ENCODE results near the gene RPP14.

RPP14 gene

DNA sequence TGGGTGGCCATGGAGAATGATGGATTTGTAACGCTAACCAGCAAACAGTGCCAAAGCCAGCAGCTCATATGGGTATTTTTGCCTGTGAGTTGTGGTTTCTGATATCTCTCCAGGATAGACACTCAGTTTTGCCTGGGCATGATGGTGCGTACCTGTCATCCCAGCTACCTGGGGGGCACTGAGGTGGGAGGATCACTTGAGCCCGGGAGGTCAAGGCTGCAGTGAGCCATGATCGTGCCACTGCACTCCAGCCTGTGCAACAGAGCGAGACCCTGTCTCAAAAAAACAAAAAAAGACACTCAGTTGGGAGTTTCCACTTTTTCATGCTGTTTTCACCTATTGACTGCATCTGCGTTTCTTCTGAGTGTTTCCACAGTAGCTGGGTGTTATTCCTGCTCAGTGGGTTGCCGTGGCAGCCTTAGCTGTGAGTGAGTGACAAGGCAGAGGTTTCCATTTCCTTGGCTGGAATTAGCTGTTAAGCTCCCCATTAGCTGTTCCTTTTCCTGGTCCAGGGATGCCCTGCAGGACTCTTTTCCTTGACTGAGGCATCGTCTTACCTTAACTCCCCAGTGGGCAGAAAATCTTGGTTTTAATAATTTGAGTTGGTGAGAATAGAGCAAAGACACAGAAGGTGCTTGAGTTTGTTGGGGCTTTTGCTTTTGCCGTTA lies 14.2 kb upstream of the RPP14 start:
- H3K4me3 ChIP-seq (ENCODE audit: low read length) = no peak overlapping the region

DNA sequence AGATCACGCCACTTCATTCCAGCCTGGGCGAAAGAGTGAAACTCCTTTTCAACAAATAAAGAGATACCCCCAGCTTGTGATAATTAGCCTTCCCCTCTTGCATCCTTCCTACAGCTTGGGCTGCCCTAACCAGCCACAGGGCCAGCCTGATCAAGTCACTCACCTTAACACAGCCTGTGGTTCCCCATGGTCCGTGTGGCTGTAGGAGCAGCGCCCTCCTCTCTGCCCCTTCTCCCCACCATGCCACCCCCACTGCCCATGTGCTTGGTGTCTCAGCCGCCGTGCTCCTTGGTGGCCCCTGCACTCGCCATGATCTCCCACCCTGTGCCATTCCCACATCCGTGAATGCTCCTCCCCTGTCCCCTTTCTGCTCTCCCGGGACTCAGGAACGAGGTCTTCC lies 13.2 kb upstream of the RPP14 start:
- H3K4me3 ChIP-seq (ENCODE audit: low read length) = no peak overlapping the region
- TF ChIP-seq, protein P1, sequence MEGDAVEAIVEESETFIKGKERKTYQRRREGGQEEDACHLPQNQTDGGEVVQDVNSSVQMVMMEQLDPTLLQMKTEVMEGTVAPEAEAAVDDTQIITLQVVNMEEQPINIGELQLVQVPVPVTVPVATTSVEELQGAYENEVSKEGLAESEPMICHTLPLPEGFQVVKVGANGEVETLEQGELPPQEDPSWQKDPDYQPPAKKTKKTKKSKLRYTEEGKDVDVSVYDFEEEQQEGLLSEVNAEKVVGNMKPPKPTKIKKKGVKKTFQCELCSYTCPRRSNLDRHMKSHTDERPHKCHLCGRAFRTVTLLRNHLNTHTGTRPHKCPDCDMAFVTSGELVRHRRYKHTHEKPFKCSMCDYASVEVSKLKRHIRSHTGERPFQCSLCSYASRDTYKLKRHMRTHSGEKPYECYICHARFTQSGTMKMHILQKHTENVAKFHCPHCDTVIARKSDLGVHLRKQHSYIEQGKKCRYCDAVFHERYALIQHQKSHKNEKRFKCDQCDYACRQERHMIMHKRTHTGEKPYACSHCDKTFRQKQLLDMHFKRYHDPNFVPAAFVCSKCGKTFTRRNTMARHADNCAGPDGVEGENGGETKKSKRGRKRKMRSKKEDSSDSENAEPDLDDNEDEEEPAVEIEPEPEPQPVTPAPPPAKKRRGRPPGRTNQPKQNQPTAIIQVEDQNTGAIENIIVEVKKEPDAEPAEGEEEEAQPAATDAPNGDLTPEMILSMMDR (IDR thresholded peaks at IDR 0.05; ENCODE audit: insufficient read depth, low read depth, low read length, missing control alignments) = no peak
- no peak for DNase-seq (ENCODE audit: low read depth)

More for the DNA sequence above, 14.2 kb upstream of the RPP14 start:
- TF ChIP-seq, protein P1 (IDR thresholded peaks at IDR 0.05; ENCODE audit: insufficient read depth, low read depth, low read length, missing control alignments) = no peak
- DNase-seq (ENCODE audit: low read depth) = no peak

DNA sequence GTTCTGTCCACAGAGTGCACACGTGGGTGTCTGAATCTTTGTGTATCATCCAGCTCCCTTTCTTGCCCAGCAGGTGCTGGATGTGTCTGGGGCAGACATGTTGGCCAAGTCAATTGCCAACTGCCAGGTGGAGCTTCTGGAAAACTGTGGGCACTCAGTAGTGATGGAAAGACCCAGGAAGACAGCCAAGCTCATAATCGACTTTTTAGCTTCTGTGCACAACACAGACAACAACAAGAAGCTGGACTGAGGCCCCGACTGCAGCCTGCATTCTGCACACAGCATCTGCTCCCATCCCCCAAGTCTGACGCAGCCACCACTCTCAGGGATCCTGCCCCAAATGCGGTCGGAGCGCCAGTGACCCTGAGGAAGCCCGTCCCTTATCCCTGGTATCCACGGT lies 12.5 kb upstream of the RPP14 start:
- TF ChIP-seq, protein P1 (IDR thresholded peaks at IDR 0.05; ENCODE audit: insufficient read depth, low read depth, low read length, missing control alignments) = no peak
- DNase-seq (ENCODE audit: low read depth) = no peak
- H3K4me3 ChIP-seq (ENCODE audit: low read length) = no peak overlapping the region

DNA sequence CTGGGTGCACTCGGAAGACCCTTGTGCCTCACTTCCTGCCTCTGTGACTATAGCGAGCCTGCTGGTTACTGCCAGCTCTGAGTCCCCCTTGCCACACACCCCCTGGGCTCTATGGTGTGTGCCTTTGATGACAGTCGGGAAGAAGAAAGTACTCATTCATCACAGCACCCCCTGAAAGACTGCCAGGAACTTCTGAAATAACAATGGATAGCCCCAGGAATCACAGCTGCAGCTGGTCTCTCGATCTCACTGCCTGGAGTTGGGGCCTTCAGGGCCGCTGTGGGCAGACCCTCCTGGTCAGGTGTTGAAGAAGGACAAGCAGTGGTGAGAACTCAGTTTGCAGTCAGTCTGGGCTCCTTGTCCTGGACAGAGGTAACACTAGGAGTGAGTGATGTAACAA lies 9.8 kb upstream of the RPP14 start:
- peak; percentile 9 for DNase-seq (ENCODE audit: low read depth)
- TF ChIP-seq, protein P1 (IDR thresholded peaks at IDR 0.05; ENCODE audit: insufficient read depth, low read depth, low read length, missing control alignments) = no peak
- H3K4me3 ChIP-seq (ENCODE audit: low read length) = no peak overlapping the region

DNA sequence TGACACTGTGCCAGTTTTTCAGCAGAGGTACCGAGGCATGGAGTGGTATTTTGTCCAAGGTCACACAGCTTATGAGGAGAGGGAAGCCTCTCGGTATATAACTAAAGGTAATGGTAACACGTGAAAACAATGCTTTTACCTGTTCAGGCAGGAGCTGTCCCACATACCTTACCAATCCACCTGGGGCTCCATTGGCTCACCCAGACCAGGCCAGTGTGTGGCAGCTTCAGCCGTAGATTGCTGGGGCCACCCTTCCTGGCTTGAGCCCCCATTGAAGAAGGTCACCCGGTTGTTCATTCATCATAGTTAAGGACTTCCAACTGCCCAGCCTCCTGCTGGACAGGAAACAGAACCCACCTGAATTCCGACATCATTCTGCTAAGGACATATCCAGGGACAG lies 9.2 kb upstream of the RPP14 start:
- no peak overlapping the region for H3K4me3 ChIP-seq (ENCODE audit: low read length)
- peak; percentile 33 for DNase-seq (ENCODE audit: low read depth)
- TF ChIP-seq, protein P1 (IDR thresholded peaks at IDR 0.05; ENCODE audit: insufficient read depth, low read depth, low read length, missing control alignments) = no peak

DNA sequence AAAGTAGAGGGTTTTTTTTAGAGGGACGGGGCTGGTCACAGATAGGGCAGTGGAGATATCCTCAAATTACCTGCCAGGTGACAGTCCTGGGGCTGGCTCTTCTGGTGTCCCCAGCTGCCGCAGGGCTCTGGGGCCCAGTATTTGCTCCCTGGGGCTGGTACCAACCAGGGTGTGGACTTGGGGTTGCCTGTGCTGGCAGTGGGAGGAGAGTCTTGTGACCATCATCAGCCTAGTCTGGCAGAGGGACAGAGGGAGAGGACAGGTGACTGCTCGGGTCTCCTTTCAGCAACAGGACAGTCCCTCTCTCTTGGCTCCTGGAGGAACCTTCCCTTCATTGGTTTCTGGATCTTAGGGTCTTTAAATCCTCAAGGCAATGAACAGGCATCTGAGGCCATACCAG lies 7.9 kb upstream of the RPP14 start:
- TF ChIP-seq, protein P1 (IDR thresholded peaks at IDR 0.05; ENCODE audit: insufficient read depth, low read depth, low read length, missing control alignments) = no peak
- H3K4me3 ChIP-seq (ENCODE audit: low read length) = no peak overlapping the region
- no peak for DNase-seq (ENCODE audit: low read depth)

DNA sequence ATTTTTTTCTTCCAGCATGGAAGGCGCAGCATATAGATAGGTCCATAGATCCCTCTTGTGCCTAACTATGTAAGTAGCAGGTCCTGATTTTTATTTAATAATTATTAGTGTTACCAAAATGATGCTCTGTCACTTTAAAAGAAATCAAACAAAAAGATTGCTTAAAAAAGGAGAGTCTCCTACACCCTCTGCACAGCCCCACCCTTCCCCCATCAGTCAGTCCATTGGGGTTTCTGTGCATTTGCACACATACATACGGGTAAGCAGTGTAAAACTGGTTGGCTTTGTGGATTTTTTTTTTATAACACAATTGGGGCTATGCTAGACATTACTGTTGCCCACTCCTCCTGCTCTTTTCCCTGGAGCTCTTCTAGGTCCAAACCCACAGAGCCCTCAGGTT lies 7.0 kb upstream of the RPP14 start:
- H3K4me3 ChIP-seq (ENCODE audit: low read length) = no peak overlapping the region
- TF ChIP-seq, protein P1 (IDR thresholded peaks at IDR 0.05; ENCODE audit: insufficient read depth, low read depth, low read length, missing control alignments) = no peak
- no peak for DNase-seq (ENCODE audit: low read depth)
